Thoracic aorta (tissue), 2 donors: Measurements from ENCODE around the gene ATOSB. TPM values are rescaled to one million over a fixed set of nuclear protein-coding genes. Genes with fewer than 3 reads are reported as not detected.

Experiments used
- ATAC-seq: fragments of 150-250 bp; one replicate; pipeline ENCODE4 v1.8.0; 2017; ENCODE audit warnings: low read depth; ENCODE audit not compliant: insufficient number of reproducible peaks, low FRiP score
- DNase-seq: peaks from one replicate; pipeline ENCODE4 v3.0.0-alpha.2; 2020; ENCODE audit warnings: low spot score
- H3K27ac ChIP-seq, 2 donors: fragments of 200-600 bp; sonication (generic); 1 replicate in 1 of 2; 2 replicates in 1 of 2; pipeline ENCODE4 v1.5.1; 2016; ENCODE audit warnings: mild to moderate bottlenecking in 2 of 2, moderate library complexity in 2 of 2
- H3K27me3 ChIP-seq: fragments of 200-600 bp; sonication (generic); replicated peaks from 2 replicates; pipeline ENCODE4 v1.6.0; 2016; ENCODE audit warnings: mild to moderate bottlenecking; ENCODE audit not compliant: insufficient read depth
- H3K36me3 ChIP-seq: fragments of 200-600 bp; sonication (generic); one replicate; pipeline ENCODE4 v1.5.1; 2016
- H3K4me1 ChIP-seq, 2 donors: fragments of 200-600 bp; sonication (generic); 1 replicate in 1 of 2; 2 replicates in 1 of 2; pipeline versions ENCODE4 v1.5.1 to v1.6.0; 2016; ENCODE audit warnings: low read depth in 2 of 2, mild to moderate bottlenecking in 1 of 2; ENCODE audit not compliant: control insufficient read depth in 1 of 2
- H3K4me3 ChIP-seq: fragments of 200-600 bp; sonication (generic); 2 replicates; pipeline ENCODE4 v1.5.1; 2016; ENCODE audit warnings: mild to moderate bottlenecking
- H3K9me3 ChIP-seq: fragments of 200-600 bp; sonication (generic); 2 replicates; pipeline ENCODE4 v1.5.1; 2016
- total RNA-seq, 2 donors: library from RNA; depleted of rRNA; stranded (reverse); fragments of >200 nt; gene quantifications; one replicate each; pipeline versions ENCODE4 v1.1.0 to v1.2.3, GENCODE V29; 2016
- TF ChIP-seq, protein P1 (sequence below): fragments of 200-600 bp; sonication (generic); IDR thresholded peaks from one replicate; pipeline ENCODE4 v1.5.1; 2019; ENCODE audit warnings: antibody characterized with exemption

Gene ATOSB
- total RNA-seq, 2 donors from 2014 or later, result 30.2 to 33.6 TPM

DNA sequence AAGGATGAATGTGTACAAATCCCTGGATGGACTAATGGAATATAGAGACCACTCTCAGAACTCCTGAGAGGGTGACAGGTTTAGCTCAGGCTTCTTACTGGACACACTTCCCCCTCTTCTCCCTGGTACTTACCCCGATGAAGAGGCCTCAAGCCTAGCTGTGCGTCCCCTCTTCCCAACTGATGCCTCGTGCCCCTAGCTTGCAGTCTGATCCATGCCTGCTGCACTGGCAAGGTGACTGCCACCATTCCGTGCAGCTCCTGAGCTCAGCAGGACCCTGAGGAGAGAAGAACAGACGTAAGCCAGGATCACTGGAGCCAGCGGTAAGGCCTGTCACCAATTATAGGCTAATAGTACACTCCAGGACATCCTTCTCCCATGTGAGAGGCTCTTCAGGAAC, 7.2 kb downstream of the ATOSB start:
- TF ChIP-seq, protein P1, sequence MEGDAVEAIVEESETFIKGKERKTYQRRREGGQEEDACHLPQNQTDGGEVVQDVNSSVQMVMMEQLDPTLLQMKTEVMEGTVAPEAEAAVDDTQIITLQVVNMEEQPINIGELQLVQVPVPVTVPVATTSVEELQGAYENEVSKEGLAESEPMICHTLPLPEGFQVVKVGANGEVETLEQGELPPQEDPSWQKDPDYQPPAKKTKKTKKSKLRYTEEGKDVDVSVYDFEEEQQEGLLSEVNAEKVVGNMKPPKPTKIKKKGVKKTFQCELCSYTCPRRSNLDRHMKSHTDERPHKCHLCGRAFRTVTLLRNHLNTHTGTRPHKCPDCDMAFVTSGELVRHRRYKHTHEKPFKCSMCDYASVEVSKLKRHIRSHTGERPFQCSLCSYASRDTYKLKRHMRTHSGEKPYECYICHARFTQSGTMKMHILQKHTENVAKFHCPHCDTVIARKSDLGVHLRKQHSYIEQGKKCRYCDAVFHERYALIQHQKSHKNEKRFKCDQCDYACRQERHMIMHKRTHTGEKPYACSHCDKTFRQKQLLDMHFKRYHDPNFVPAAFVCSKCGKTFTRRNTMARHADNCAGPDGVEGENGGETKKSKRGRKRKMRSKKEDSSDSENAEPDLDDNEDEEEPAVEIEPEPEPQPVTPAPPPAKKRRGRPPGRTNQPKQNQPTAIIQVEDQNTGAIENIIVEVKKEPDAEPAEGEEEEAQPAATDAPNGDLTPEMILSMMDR, result no peak
- Histone ChIP-seq H3K36me3 (peaks cover 37% of the 10 kb centered on the region), H3K4me3 (no peak overlapping the region), H3K27me3 (no peaks in the 10 kb centered on the region), H3K9me3 (no peaks in the 10 kb centered on the region), H3K4me1 (peaks cover 30 to 47% of the 10 kb centered on the region in 2 donors), H3K27ac (no peak overlapping the region)
- ATAC-seq, result no peak
- no peak for DNase-seq

DNA sequence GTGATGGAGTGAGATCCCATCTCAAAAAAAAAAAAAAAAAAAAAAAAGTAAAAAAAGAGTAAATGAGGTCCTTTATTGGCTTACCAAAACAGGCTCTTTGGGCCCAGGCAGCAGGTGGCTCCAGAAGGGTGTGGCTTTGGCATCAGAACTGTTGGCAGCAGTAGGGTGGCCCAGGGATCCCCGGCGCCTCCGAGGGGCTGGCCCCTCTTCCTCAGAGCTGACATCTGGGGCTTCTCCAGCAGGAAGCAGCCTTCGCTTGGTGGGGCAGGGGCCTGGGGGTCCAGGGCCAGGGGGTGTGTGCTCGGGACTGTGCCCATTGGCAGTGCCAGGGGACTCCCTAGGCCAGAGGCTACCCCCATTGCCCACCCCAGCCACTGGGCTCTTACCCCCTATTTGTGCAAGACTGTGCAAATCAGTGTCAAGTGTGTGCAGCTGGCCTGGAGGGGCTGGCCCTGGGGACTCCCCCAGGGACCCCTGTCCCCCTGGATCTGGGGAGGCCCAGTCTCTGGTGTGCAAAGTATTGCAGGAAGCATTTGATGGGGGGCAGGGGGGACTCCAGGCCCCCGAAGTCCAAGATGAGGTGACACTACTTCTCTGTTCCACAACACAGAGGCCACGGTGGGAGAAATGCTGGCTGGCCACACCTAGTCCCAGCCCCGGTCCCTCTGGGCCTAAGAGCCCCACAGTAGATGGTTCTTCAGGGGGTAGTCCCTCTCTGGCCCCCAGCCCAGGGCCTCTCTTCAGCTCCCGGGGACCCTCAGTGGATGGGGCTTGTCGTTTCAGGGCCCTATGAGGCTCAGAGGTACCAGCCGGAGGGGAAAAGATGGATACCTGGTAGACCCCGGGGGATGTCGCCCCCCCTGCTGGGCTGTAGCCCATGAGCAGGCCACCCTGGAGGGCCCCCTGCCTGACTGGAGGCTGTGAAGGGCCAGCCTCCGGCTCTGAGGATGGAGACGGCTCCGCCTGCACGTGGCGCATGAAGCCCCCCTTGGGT, 8.1 kb downstream of the ATOSB start:
- Histone ChIP-seq H3K4me3 (no peak overlapping the region), H3K9me3 (no peaks in the 10 kb centered on the region), H3K36me3 (peaks cover 37% of the 10 kb centered on the region), H3K27me3 (no peaks in the 10 kb centered on the region), H3K27ac (no peak overlapping the region), H3K4me1 (peaks cover 25 to 41% of the 10 kb centered on the region in 2 donors)
- TF ChIP-seq, protein P1, result no peak
- ATAC-seq (no peak), DNase-seq (no peak)

DNA sequence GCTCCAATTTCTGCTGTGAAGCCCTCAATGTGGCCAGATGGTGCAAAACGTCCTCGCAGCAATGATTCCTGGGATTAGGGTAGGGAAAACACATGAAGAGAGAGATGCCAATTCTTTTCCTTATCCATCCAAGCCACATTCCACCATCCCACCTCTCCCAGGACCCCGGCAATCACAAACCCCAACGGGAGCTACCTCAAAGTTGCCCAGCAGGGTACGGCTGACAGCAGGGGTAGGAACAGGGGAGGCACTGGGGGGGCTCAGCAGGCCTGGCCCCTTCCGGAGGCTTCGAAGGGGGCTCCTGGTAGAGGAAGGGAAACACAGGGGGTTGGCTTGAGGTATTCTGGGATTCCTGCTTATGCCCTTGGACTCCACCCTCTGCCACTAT, 9.3 kb downstream of the ATOSB start:
- H3K4me3 ChIP-seq, result no peak overlapping the region

DNA sequence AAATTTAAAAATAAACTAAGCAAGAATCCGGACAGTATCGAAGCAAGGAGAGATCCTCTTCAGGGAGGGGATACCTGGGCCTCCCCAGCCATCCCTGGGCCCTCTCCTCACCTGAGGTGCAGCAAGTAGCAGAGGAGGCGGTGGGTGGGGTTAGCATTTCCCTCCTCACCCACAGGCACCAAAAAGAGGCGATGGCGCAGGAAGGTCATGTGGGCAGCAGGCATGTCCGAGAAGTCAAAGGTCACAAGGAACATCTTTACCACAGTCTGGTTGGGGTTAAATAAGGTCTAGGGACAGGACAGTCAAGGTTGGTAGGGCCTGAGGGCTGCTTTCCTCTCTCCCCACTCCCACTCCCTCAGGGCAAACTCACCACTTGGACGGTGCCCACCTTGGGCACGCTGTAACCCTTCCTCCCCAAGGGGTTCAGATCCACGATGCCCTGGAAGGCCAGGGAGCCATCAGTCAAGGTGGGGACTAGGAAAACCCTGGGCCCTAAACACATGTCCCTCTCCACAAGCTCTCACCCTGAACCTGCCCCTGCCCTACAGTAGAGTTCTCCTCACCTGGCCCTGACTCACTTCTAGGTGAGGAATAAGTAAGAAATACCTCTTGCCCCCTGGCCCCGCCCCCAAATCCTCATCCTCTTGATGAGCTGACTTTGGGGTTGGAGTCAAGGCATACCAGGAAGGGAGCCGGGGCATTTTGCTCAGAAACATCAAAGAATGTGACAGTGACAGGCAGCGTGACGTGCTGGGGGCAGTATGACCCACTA, 9.9 kb downstream of the ATOSB start:
- TF ChIP-seq, protein P1, result no peak
- H3K27me3 ChIP-seq, result no peaks in the 10 kb centered on the region
- no peak overlapping the region for H3K4me3 ChIP-seq
- no peaks in the 10 kb centered on the region for H3K9me3 ChIP-seq
- ATAC-seq (no peak), DNase-seq (no peak)
- H3K36me3 ChIP-seq, result peaks cover 45% of the 10 kb centered on the region
- no peak overlapping the region for H3K27ac ChIP-seq
- H3K4me1 ChIP-seq, result peaks cover 24 to 42% of the 10 kb centered on the region in 2 donors

More for the DNA sequence above, 9.3 kb downstream of the ATOSB start:
- Histone ChIP-seq H3K27ac (no peak overlapping the region), H3K36me3 (peaks cover 39% of the 10 kb centered on the region), H3K4me1 (peaks cover 24 to 42% of the 10 kb centered on the region in 2 donors), H3K9me3 (no peaks in the 10 kb centered on the region), H3K27me3 (no peaks in the 10 kb centered on the region)
- ATAC-seq (no peak), DNase-seq (no peak)
- TF ChIP-seq, protein P1, result no peak

DNA sequence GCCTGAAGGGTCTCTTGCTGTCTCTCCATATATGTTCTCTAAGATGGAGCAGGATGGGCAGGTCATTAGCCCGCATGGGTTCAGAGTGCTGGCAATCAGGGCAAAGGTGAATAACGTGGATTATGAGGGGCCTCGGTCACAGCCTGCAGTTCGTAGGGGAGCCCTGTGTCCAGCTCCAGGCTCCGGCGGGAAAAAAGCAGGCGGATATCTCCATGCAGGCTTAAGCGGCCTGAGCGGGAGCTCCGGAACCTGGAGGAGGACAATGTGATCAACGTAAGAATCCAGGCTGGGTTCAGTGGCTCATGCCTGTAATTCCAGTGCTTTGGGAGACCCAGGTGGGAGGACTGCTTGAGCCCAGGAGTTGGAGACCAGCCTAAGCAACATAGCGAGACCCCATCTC, 10.5 kb downstream of the ATOSB start:
- no peak overlapping the region for H3K4me3 ChIP-seq
- TF ChIP-seq, protein P1, result no peak
- no peaks in the 10 kb centered on the region for H3K27me3 ChIP-seq
- ATAC-seq, result no peak
- H3K27ac ChIP-seq, result no peak overlapping the region
- no peak for DNase-seq
- H3K9me3 ChIP-seq, result no peaks in the 10 kb centered on the region
- H3K4me1 ChIP-seq, result peaks cover 19 to 36% of the 10 kb centered on the region in 2 donors
- H3K36me3 ChIP-seq, result peaks cover 51% of the 10 kb centered on the region
